Smooth muscle cell (in vitro differentiated cells): ENCODE data around the gene TMEM131L. TPM values are rescaled to one million over a fixed set of nuclear protein-coding genes. Genes with fewer than 3 reads are reported as not detected.

Source experiments
- DNase-seq: peaks from one replicate; lab custom pipeline; 2025; ENCODE audit not compliant: unreplicated experiment; lab: John Stamatoyannopoulos, UW
- H2AFZ ChIP-seq: fragments of 200-600 bp; sonication (generic); 2 replicates; pipeline ENCODE4 v1.6.0; 2016; ENCODE audit warnings: antibody characterized with exemption, low read depth, mild to moderate bottlenecking
- H3F3A ChIP-seq: fragments of 200-600 bp; sonication (generic); 2 replicates; pipeline ENCODE4 v1.6.0; 2017; ENCODE audit warnings: antibody characterized with exemption, low read depth
- H3K27ac ChIP-seq: fragments of 200-600 bp; sonication (generic); 2 replicates; pipeline ENCODE4 v1.5.1; 2016; ENCODE audit warnings: low read depth, mild to moderate bottlenecking
- H3K27me3 ChIP-seq: fragments of 200-600 bp; sonication (generic); 2 replicates; pipeline ENCODE4 v1.6.1; 2016; ENCODE audit warnings: low read depth, mild to moderate bottlenecking
- H3K36me3 ChIP-seq: fragments of 200-600 bp; sonication (generic); 2 replicates; pipeline ENCODE4 v1.5.1; 2016; ENCODE audit warnings: low read depth
- H3K4me1 ChIP-seq: fragments of 200-600 bp; sonication (generic); 2 replicates; pipeline ENCODE4 v1.5.1; 2016; ENCODE audit warnings: low read depth
- H3K4me2 ChIP-seq: fragments of 200-600 bp; sonication (generic); 2 replicates; pipeline ENCODE4 v1.6.0; 2016; ENCODE audit warnings: mild to moderate bottlenecking
- H3K4me3 ChIP-seq: fragments of 200-600 bp; sonication (generic); 2 replicates; pipeline ENCODE4 v1.5.1; 2016; ENCODE audit warnings: mild to moderate bottlenecking
- H3K79me2 ChIP-seq: fragments of 200-600 bp; sonication (generic); 2 replicates; pipeline ENCODE4 v1.6.0; 2016; ENCODE audit warnings: low read depth, mild to moderate bottlenecking
- H3K9ac ChIP-seq: fragments of 200-600 bp; sonication (generic); 2 replicates; pipeline ENCODE4 v1.6.0; 2016; ENCODE audit warnings: low read depth
- H3K9me3 ChIP-seq: fragments of 200-600 bp; sonication (generic); replicated peaks from 2 replicates; pipeline ENCODE4 v1.5.1; 2016; ENCODE audit warnings: low read depth
- H4K20me1 ChIP-seq: fragments of 200-600 bp; sonication (generic); 2 replicates; pipeline ENCODE4 v1.6.0; 2016; ENCODE audit warnings: low read depth
- WGBS: methylation state at CpG from one replicate; pipeline ENCODE4 v1.1.7; 2016; ENCODE audit warnings: low lambda C conversion rate; 5-methylcytosine and 5-hydroxymethylcytosine counted together
- polyA plus RNA-seq: library from polyadenylated mRNA; unstranded; fragments of >200 nt; fragmentation: Nextera tagmentation; extraction: Ambion mirVana; gene quantifications from 2 replicates; pipeline ENCODE4 v1.2.1, GENCODE V29; 2016
- total RNA-seq: library from RNA; depleted of rRNA; stranded (reverse); fragments of >200 nt; gene quantifications from 2 replicates; pipeline ENCODE4 v1.2.3, GENCODE V29; 2014
- TF ChIP-seq, protein P1 (sequence below): fragments of 200-600 bp; sonication (generic); IDR thresholded peaks from 2 replicates; pipeline ENCODE4 v1.5.1; 2017; ENCODE audit warnings: borderline replicate concordance, mild to moderate bottlenecking, antibody characterized with exemption; ENCODE audit not compliant: insufficient read depth, poor library complexity, severe bottlenecking

TMEM131L gene
- total and polyA plus RNA-seq, 2 experiments from 2014 or later, result 4.3 to 6.7 TPM

- Histone ChIP-seq H3K36me3 (no peaks in the 10 kb centered on the region), H4K20me1 (no peaks in the 10 kb centered on the region), H3K27ac (no peak overlapping the region), H3K27me3 (no peaks in the 10 kb centered on the region), H3K4me1 (peaks cover 13% of the 10 kb centered on the region), H2AFZ (no peak overlapping the region), H3K9ac (no peak overlapping the region), H3K9me3 (no peaks in the 10 kb centered on the region), H3K4me2 (no peak overlapping the region), H3K79me2 (no peaks in the 10 kb centered on the region), H3K4me3 (no peak overlapping the region), H3F3A (no peaks in the 10 kb centered on the region)
- TF ChIP-seq, protein P1, sequence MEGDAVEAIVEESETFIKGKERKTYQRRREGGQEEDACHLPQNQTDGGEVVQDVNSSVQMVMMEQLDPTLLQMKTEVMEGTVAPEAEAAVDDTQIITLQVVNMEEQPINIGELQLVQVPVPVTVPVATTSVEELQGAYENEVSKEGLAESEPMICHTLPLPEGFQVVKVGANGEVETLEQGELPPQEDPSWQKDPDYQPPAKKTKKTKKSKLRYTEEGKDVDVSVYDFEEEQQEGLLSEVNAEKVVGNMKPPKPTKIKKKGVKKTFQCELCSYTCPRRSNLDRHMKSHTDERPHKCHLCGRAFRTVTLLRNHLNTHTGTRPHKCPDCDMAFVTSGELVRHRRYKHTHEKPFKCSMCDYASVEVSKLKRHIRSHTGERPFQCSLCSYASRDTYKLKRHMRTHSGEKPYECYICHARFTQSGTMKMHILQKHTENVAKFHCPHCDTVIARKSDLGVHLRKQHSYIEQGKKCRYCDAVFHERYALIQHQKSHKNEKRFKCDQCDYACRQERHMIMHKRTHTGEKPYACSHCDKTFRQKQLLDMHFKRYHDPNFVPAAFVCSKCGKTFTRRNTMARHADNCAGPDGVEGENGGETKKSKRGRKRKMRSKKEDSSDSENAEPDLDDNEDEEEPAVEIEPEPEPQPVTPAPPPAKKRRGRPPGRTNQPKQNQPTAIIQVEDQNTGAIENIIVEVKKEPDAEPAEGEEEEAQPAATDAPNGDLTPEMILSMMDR, result no peak
- 86% methylated on average over 12 of the region's 12 CpGs for WGBS
- no peak for DNase-seq
These were observed 156.6 kb downstream of the TMEM131L start for GRCh38 chr4:153622778-153623240.

DNA sequence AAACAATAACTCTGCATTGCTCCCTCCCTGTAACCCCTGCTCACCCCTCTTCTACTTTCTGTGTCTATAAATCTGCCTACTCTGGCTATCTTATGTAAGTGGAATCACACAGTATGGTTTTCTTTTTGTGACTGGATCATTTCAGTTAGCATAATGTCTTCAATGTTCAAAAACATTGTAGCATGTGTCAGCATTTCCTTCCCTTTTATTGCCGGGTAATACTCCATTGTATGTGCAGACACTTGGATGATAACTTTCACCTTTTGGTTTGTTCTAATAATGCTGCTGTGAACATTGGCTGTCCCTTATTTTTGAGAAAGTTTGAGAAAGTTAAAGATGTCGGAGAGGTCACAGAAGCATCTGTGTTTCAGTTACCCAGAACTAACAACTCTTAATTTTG is 157.3 kb downstream of the TMEM131L start:
- H3K4me1 ChIP-seq, result peaks cover 13% of the 10 kb centered on the region
- no peaks in the 10 kb centered on the region for H3K27me3 ChIP-seq
- H3K9me3 ChIP-seq, result no peaks in the 10 kb centered on the region
- H3K27ac ChIP-seq, result no peak overlapping the region
- H3K79me2 ChIP-seq, result no peaks in the 10 kb centered on the region
- H3K36me3 ChIP-seq, result no peaks in the 10 kb centered on the region
- H3K4me3 ChIP-seq, result no peak overlapping the region
- no peak for DNase-seq
- H2AFZ ChIP-seq, result no peak overlapping the region
- TF ChIP-seq, protein P1, result no peak
- no peak overlapping the region for H3K9ac ChIP-seq
- no peaks in the 10 kb centered on the region for H3F3A ChIP-seq
- 92% methylated on average over 2 of the region's 2 CpGs for WGBS
- no peaks in the 10 kb centered on the region for H4K20me1 ChIP-seq
- no peak overlapping the region for H3K4me2 ChIP-seq

GRCh38 chr4:153628796-153629315 is 162.7 kb downstream of the TMEM131L start:
- no peak for DNase-seq
- Histone ChIP-seq H3K79me2 (no peaks in the 10 kb centered on the region), H3K27ac (no peak overlapping the region), H3K9ac (no peak overlapping the region), H3K36me3 (no peaks in the 10 kb centered on the region), H3K4me1 (no peaks in the 10 kb centered on the region), H4K20me1 (no peaks in the 10 kb centered on the region), H3K4me3 (no peak overlapping the region), H3K27me3 (no peaks in the 10 kb centered on the region), H3F3A (no peaks in the 10 kb centered on the region), H2AFZ (no peak overlapping the region), H3K9me3 (no peaks in the 10 kb centered on the region), H3K4me2 (no peak overlapping the region)
- WGBS, result 93% methylated on average over 8 of the region's 8 CpGs
- TF ChIP-seq, protein P1, result no peak

DNA sequence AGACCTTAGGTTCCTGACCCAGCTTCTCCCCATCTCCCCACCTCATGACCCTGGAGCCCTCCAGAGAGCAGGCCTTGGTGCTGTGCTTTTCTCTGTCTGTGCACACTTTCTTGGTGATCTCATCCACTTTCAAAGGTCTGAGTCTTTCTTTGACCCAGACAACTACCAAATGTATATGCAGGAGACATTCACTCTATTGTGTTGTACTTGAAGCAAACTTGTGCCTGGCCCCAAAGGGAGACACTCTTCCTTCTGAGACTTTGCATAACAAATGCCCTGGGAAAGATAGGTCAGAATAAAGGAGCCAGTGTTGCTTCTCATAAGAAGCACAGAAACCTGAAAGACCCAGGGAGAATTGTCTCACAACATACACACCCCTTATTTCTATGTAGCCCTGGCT is 163.6 kb downstream of the TMEM131L start:
- H3K4me1 ChIP-seq, result no peaks in the 10 kb centered on the region
- H3K9me3 ChIP-seq, result no peaks in the 10 kb centered on the region
- H4K20me1 ChIP-seq, result no peaks in the 10 kb centered on the region
- DNase-seq, result no peak
- H2AFZ ChIP-seq, result no peak overlapping the region
- H3K27me3 ChIP-seq, result no peaks in the 10 kb centered on the region
- no peaks in the 10 kb centered on the region for H3K79me2 ChIP-seq
- TF ChIP-seq, protein P1, result no peak
- H3K9ac ChIP-seq, result no peak overlapping the region
- H3K4me2 ChIP-seq, result no peak overlapping the region
- no peak overlapping the region for H3K27ac ChIP-seq
- H3K4me3 ChIP-seq, result no peak overlapping the region
- no peaks in the 10 kb centered on the region for H3F3A ChIP-seq
- H3K36me3 ChIP-seq, result no peaks in the 10 kb centered on the region
